Testis (tissue), 2 donors: ENCODE results near the gene RTKN.

Experiments
- POLR2A ChIP-seq: fragments of 450-650 bp; IDR thresholded peaks from one replicate; pipeline ENCODE4 v1.6.1; 2017; ENCODE audit warnings: antibody characterized with exemption, mild to moderate bottlenecking, moderate library complexity
- TF ChIP-seq, protein P1 (sequence below), 3 experiments: fragments of 450-650 bp in 2 of 3; fragments of 200-600 bp in 1 of 3; sonication (generic) in 1 of 3; IDR thresholded peaks; one replicate each; pipeline ENCODE4 v1.5.1; 2016 to 2019; ENCODE audit warnings: antibody characterized with exemption in 3 of 3, mild to moderate bottlenecking in 2 of 3, moderate library complexity in 1 of 3

DNA sequence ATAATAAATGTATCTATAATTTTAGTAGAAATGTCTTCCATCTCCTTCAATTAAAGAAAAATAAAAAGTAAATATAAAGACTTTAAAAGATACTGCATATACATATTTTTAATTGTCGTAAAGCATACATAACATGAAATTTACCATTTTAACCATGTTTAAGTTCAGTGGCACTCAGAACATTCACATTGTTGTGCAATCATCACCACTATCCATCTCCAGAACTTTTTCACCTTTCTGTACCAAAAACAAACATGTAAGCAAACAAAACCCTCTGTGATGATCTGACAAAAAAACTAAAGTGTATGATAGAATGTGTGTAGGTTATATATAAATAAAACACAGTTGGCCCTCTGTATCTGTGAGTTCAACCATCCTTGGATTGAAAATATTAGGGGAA is 48.2 kb downstream of the RTKN start:
- TF ChIP-seq, protein P1, sequence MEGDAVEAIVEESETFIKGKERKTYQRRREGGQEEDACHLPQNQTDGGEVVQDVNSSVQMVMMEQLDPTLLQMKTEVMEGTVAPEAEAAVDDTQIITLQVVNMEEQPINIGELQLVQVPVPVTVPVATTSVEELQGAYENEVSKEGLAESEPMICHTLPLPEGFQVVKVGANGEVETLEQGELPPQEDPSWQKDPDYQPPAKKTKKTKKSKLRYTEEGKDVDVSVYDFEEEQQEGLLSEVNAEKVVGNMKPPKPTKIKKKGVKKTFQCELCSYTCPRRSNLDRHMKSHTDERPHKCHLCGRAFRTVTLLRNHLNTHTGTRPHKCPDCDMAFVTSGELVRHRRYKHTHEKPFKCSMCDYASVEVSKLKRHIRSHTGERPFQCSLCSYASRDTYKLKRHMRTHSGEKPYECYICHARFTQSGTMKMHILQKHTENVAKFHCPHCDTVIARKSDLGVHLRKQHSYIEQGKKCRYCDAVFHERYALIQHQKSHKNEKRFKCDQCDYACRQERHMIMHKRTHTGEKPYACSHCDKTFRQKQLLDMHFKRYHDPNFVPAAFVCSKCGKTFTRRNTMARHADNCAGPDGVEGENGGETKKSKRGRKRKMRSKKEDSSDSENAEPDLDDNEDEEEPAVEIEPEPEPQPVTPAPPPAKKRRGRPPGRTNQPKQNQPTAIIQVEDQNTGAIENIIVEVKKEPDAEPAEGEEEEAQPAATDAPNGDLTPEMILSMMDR (IDR thresholded peaks at IDR 0.05), result no peak
- no peak for TF ChIP-seq POLR2A
